OCI-LY1 (cell line): ENCODE data around the gene ZBTB20.

Experiments used
- CTCF ChIP-seq: fragments of 200-600 bp; sonication (generic), shearing (Covaris generic); IDR thresholded peaks from 2 replicates; pipeline ENCODE4 v1.5.1; 2017; ENCODE audit warnings: mild to moderate bottlenecking, antibody characterized with exemption, low read length, moderate library complexity, mixed read lengths
- EZH2 ChIP-seq: fragments of 200-600 bp; sonication (generic), shearing (Covaris generic); IDR thresholded peaks from 2 replicates; pipeline ENCODE4 v1.8.0; 2017; ENCODE audit warnings: borderline replicate concordance, mixed run types, mild to moderate bottlenecking, antibody characterized with exemption, low read length, moderate library complexity, mixed read lengths

- TF ChIP-seq CTCF (no peak), EZH2 (no peak)
These were observed 790.6 kb downstream of the ZBTB20 start for GRCh38 chr3:114356525-114356924.
